ENCODE measurements around the gene COQ8B.
"Not testable (repeated sequence)": the region's sequence is repeated elsewhere in the genome, so short reads cannot be mapped to it uniquely, and the experiment has no call there.

The COQ8B gene

DNA sequence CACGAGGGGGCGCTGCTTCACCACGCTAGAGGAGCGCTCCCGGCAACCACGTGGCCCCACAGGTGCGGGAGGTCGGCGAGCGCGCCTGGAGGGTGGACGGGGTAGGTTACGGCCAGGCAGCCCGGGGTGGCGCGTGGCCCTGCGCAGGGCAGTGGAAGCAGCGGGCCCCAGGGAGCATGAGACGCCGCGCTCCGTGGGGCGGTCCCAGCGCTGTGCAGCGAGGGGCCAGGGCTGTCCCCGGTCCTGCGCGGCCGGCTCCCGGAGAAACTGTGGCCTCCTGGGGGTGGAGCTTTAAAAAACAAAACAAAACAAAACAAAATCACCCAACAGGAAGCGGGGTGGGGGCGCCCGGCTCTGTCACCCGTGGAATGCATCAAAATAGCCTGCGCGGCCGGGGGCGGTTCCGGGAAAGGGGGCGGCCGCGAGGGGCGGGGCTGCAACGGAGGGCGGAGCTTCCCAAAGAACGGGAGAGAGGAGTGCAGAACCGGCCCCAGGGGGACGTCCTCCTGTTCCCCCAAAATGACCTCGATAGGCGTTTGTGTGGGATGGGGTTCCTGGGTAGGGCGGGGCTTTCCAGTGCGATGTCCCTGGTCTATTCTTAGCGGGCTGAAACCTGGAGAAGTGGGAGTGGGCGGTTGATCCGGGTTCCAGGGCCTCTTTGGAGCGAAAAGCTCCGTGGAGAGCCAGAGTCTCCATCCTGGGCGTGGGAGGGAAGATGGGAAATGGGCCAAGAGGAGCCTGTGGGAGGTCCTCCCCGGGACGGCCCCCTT, 53.6 kb downstream of the COQ8B start:
- in situ Hi-C loops (cut with HindIII; ENCODE audit: low sequenced_read_pairs) = no loop called here
- peak; percentile 59 for DNase-seq (ENCODE audit: low read depth)
- TF ChIP-seq, protein P1, sequence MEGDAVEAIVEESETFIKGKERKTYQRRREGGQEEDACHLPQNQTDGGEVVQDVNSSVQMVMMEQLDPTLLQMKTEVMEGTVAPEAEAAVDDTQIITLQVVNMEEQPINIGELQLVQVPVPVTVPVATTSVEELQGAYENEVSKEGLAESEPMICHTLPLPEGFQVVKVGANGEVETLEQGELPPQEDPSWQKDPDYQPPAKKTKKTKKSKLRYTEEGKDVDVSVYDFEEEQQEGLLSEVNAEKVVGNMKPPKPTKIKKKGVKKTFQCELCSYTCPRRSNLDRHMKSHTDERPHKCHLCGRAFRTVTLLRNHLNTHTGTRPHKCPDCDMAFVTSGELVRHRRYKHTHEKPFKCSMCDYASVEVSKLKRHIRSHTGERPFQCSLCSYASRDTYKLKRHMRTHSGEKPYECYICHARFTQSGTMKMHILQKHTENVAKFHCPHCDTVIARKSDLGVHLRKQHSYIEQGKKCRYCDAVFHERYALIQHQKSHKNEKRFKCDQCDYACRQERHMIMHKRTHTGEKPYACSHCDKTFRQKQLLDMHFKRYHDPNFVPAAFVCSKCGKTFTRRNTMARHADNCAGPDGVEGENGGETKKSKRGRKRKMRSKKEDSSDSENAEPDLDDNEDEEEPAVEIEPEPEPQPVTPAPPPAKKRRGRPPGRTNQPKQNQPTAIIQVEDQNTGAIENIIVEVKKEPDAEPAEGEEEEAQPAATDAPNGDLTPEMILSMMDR (IDR thresholded peaks at IDR 0.05; ENCODE audit: low read depth, low read length, missing control alignments) = no peak
- H3K4me3 ChIP-seq (ENCODE audit: low read depth, low read length) = peak overlapping the region; percentile 60

DNA sequence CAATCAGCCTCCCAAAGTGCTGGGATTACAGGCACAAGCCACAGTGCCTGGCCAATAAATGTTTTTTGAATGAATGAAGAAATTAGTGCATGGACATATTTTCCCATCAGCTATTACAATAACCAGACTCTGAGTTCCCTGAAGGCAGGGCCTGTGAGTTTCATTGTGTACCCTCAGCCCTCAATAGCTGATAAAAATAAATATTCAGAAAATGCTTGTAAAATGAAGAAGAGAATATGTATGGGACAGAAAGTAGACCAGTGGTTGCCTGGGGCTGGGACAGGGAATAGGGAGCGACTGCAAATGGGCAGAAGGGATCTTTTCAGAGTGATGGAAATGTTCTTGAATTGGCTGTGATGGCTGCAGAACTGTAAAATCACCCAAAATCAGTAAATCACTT, 55.1 kb downstream of the COQ8B start:
- H3K4me3 ChIP-seq (ENCODE audit: low read depth, low read length) = no peak overlapping the region
- TF ChIP-seq, protein P1 (IDR thresholded peaks at IDR 0.05; ENCODE audit: low read depth, low read length, missing control alignments) = no peak
- no peak for DNase-seq (ENCODE audit: low read depth)
- in situ Hi-C loops (cut with HindIII; ENCODE audit: low sequenced_read_pairs) = no loop called here

DNA sequence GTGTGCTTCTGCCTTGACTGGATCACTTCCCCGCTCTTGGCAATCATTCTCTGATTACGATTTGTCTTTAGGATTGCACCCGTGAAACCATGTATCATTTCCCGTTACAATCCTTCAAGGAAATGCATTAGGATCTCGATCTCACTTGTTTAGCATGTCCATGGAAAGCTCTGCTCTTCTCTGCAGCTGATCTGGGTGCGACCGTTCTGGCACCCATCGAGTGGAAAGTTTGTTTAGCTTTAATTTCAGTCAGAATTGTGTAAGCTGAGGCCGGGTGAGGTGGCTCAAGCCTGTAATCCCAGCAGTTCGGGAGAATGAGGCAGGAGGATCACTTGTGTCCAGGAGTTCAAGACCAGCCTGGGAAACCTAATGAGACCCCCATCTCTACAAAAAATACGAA, 57.1 kb downstream of the COQ8B start:
- no peak for DNase-seq (ENCODE audit: low read depth)
- no peak overlapping the region for H3K4me3 ChIP-seq (ENCODE audit: low read depth, low read length)
- TF ChIP-seq, protein P1 (IDR thresholded peaks at IDR 0.05; ENCODE audit: low read depth, low read length, missing control alignments) = no peak
- in situ Hi-C loops (cut with HindIII; ENCODE audit: low sequenced_read_pairs) = no loop called here

DNA sequence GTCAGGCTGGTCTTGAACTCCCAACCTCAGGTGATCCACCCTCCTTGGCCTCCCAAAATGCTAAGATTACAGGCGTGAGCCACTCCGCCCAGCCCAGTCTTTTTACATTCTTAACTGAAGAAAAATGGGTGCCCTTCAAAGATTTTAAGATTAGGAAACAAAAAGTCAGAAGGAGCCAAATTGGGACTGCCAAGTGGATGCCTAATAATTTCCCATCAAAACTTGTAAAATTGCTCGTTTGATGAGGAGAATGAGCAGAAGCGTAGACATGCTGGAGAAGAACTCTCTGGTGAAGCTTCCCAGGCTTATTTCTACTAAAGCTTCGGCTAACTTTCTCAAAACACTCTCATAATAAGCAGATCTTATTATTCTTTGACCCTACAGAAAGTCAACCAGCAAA, 57.6 kb downstream of the COQ8B start:
- DNase-seq (ENCODE audit: low read depth) = no peak
- in situ Hi-C loops (cut with HindIII; ENCODE audit: low sequenced_read_pairs) = no loop called here
- TF ChIP-seq, protein P1 (IDR thresholded peaks at IDR 0.05; ENCODE audit: low read depth, low read length, missing control alignments) = no peak

DNA sequence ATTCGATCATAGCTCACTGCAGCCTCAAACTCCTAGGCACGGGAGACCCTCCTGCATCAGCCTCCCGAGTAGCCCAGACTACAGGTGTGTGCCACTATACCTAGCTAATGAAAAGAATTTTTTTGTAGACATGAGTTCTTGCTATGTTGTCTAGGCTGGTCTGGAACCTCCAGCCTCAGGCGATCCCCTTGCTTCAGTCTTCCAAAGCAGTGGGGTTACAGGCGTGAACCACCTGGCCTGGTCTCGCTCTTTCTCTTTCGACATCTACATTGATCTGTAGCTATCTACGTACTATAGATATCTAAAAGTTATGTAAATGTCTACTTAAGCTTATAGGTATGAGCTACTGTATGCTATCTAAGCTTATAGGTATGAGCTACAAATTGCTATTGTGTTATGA, 58.7 kb downstream of the COQ8B start:
- in situ Hi-C loops (cut with HindIII; ENCODE audit: low sequenced_read_pairs) = no loop called here
- TF ChIP-seq, protein P1 (IDR thresholded peaks at IDR 0.05; ENCODE audit: low read depth, low read length, missing control alignments) = no peak
- no peak for DNase-seq (ENCODE audit: low read depth)
- no peak overlapping the region for H3K4me3 ChIP-seq (ENCODE audit: low read depth, low read length)

More for the DNA sequence above, 57.6 kb downstream of the COQ8B start:
- no peak overlapping the region for H3K4me3 ChIP-seq (ENCODE audit: low read depth, low read length)

DNA sequence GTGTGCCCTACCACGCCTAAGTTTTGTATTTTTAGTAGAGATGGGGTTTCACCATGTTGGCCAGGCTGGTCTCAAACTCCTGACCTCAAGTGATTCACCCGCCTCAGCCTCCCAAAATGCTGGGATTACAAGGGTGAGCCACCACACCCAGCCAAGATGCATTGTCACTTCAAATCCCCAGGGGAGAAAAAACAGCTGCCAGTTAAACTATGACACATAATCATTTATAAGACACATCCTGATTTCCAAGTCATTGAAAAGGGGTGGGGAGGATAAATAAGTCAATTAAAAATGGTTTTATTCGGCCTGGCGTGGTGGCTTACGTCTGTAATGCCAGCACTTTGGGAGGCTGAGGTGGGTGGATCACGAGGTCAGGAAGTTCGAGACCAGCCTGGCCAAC, 61.0 kb downstream of the COQ8B start:
- DNase-seq (ENCODE audit: low read depth); in situ Hi-C loops (cut with HindIII; ENCODE audit: low sequenced_read_pairs); H3K4me3 ChIP-seq (ENCODE audit: low read depth, low read length): not testable (repeated sequence)

DNA sequence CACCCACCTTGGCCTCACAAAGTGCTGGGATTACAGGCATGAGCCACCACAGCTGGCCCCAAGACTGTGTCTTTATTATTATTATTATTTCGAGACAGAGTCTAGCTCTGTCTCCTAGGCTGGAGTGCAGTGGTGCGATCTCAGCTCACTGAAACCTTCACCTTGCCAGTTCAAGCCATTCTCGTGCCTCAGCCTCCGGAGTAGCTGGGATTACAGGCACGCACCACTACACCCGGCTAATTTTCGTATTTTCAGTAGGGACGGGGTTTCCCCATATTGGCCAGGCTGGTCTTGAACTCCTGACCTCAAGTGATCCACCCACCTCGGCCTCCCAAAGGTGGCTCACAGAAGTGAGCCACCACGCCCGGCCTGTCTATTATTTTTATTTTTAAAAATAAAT, 64.4 kb downstream of the COQ8B start:
- in situ Hi-C loops (cut with HindIII; ENCODE audit: low sequenced_read_pairs); H3K4me3 ChIP-seq (ENCODE audit: low read depth, low read length); DNase-seq (ENCODE audit: low read depth): not testable (repeated sequence)
